ENCODE data around the gene GDA. TPM values are rescaled to one million over a fixed set of nuclear protein-coding genes. Genes with fewer than 3 reads are reported as not detected.

GDA gene
- total and polyA plus RNA-seq, 9 of the 15 experiments (the other 6 are each of a cell fraction or from before 2014, with no cell fraction given) = 4.5 to 18.0 (median 12.7) TPM

GRCh38 chr9:72133365-72134035 is 15.7 kb upstream of the GDA start (continued):
- TF ChIP-seq CTCFL (IDR thresholded peaks at IDR 0.05; ENCODE audit: borderline replicate concordance, insufficient read depth, low read depth, low read length, poor library complexity, severe bottlenecking) = no peak

- Histone ChIP-seq H3K4me3 (no peak overlapping the region), H3K36me3 (ENCODE audit: control insufficient read depth, insufficient read depth, low read length) (peaks cover 4% of the 10 kb centered on the region; the same call in 2 of the 3 replicates), H3K27ac (ENCODE audit: extremely low read depth, low read depth, low read length) (no peak overlapping the region), H4K20me1 (replicated peaks; ENCODE audit: control insufficient read depth, insufficient read depth, low read length) (no peaks in the 10 kb centered on the region), H3K9ac (ENCODE audit: insufficient read depth in 1 of 2, low read depth in 2 of 2, low read length in 2 of 2) (no peak overlapping the region), H3K9me3 (replicated peaks; ENCODE audit: control insufficient read depth, insufficient read depth, low read depth, low read length) (no peaks in the 10 kb centered on the region), H3K79me2 (ENCODE audit: control insufficient read depth, insufficient read depth, low read length) (peaks cover 4% of the 10 kb centered on the region; the same call in 2 of the 3 replicates), H3K27me3 (ENCODE audit: control insufficient read depth in 2 of 2, insufficient read depth in 2 of 2, low read length in 2 of 2) (no peaks in the 10 kb centered on the region), H3K4me1 (replicated peaks in 1 of 2; ENCODE audit: control insufficient read depth in 2 of 2, insufficient read depth in 2 of 2, low read length in 2 of 2) (no peaks in the 10 kb centered on the region; a peak in 1 of 5 replicates), H2AFZ (ENCODE audit: low read depth, low read length) (no peak overlapping the region), H3K4me2 (ENCODE audit: insufficient read depth, low read length) (no peak overlapping the region), H3K9me1 (ENCODE audit: control insufficient read depth, insufficient read depth, low read length) (no peaks in the 10 kb centered on the region)
- CTCF ChIA-PET (ENCODE audit: low intra/inter-chr PET ratio) = no interaction called here
- intact Hi-C loops (cut with micrococcal nuclease) = no loop called here
- DNase-seq (ENCODE audit: extremely low read depth in 1 of 4, low spot score in 3 of 4) (no peak), FAIRE-seq (no peak), ATAC-seq (no peak)
- BruUV-seq (replicated peaks) = no TSS peak
- POLR2A ChIA-PET = interaction anchor here (1.4 kb wide), 1 partner anchor 9 kb away, joined by 4 read pairs; no protein-coding TSS in a partner anchor
- in situ Hi-C loops (cut with MboI) = no loop called here
- WGBS (ENCODE audit: insufficient coverage, low coverage, missing lambda C conversion rate) = 86% methylated on average over 1 of the region's 1 CpG
- TF ChIP-seq RBBP5 (IDR thresholded peaks at IDR 0.05; ENCODE audit: borderline replicate concordance, insufficient read depth, low read length, poor library complexity, severe bottlenecking) (no peak), CEBPG (CRISPR knock-in tag; IDR thresholded peaks at IDR 0.05) (no peak), CEBPG (tag; conservative IDR thresholded peaks at IDR 0.05 in 1 of 2, IDR thresholded peaks at IDR 0.05 in 1 of 2) (0 out of 4 replicates have a peak, but pooled peaks of 1 of the 2 experiments have one; percentile 9), HINFP (tag; conservative IDR thresholded peaks at IDR 0.05; ENCODE audit: low read depth) (no peak), KLF16 (IDR thresholded peaks at IDR 0.05) (no peak)
Measured at GRCh38 chr9:72134801-72135200, 14.4 kb upstream of the GDA start.
